HFF-Myc (cell line): Measurements from ENCODE around the gene DGCR8.

Source experiments
- DNase-seq: peaks from one replicate; pipeline ENCODE4 v3.0.0-alpha.2; 2011; ENCODE audit warnings: low read depth; ENCODE audit errors: extremely low read depth
- H3K4me3 ChIP-seq: replicated peaks from 2 replicates; pipeline ENCODE4 v1.5.1; 2011; ENCODE audit warnings: low read depth, mild to moderate bottlenecking, control low read depth, low read length
- CTCF ChIP-seq: IDR thresholded peaks from 2 replicates; pipeline ENCODE4 v1.5.1; 2012; ENCODE audit warnings: mild to moderate bottlenecking, low read depth, low read length, control low read depth; ENCODE audit errors: missing control alignments

The DGCR8 gene

GRCh38 chr22:20079745-20080444, at the start of gene DGCR8:
Gene DGCR8 (plus strand): TSS chr22:20080241. CDS start chr22:20085964, 5,723 bp downstream.
- peak; percentile 77 for DNase-seq
- TF ChIP-seq CTCF: no peak
- H3K4me3 ChIP-seq: peak within 1 kb of the TSS; percentile 97

- TF ChIP-seq CTCF: no peak
- H3K4me3 ChIP-seq: no peak overlapping the region
- DNase-seq: no peak
Observed at GRCh38 chr22:20031732-20032406, 48.2 kb upstream of the DGCR8 start.

- DNase-seq: no peak
- TF ChIP-seq CTCF: no peak
Observed at GRCh38 chr22:20032407-20032991, 47.5 kb upstream of the DGCR8 start.

GRCh38 chr22:20033045-20033706, 46.9 kb upstream of the DGCR8 start:
- no peak for DNase-seq
- no peak overlapping the region for H3K4me3 ChIP-seq
- no peak for TF ChIP-seq CTCF

More at GRCh38 chr22:20032407-20032991, 47.5 kb upstream of the DGCR8 start:
- no peak overlapping the region for H3K4me3 ChIP-seq

- no peak for DNase-seq
- no peak overlapping the region for H3K4me3 ChIP-seq
- no peak for TF ChIP-seq CTCF
Observed at GRCh38 chr22:20034143-20034542, 45.9 kb upstream of the DGCR8 start.

- H3K4me3 ChIP-seq: no peak overlapping the region
- TF ChIP-seq CTCF: no peak
- no peak for DNase-seq
Observed at GRCh38 chr22:20035375-20036083, 44.5 kb upstream of the DGCR8 start.
